GM23338 (cell line): ENCODE measurements around the gene CD53. TPM values are rescaled to one million over a fixed set of nuclear protein-coding genes. Genes with fewer than 3 reads are reported as not detected.

Experiments
- ATAC-seq: fragments of 200-7000 bp; cut with Tn5 transposase; 3 replicates; pipeline ENCODE4 v1.9.1; 2020
- DNase-seq: peaks from one replicate; pipeline ENCODE4 v3.0.0-alpha.2; 2015; ENCODE audit warnings: low spot score
- H2AFZ ChIP-seq: fragments of 200-600 bp; sonication (generic); 2 replicates; pipeline ENCODE4 v1.8.0; 2016; ENCODE audit warnings: antibody characterized with exemption, mild to moderate bottlenecking, moderate library complexity
- H3F3A ChIP-seq: fragments of 200-600 bp; sonication (generic); replicated peaks from 2 replicates; pipeline ENCODE4 v1.8.0; 2017; ENCODE audit warnings: antibody characterized with exemption, mixed run types, low read depth
- H3K27ac ChIP-seq: fragments of 200-600 bp; sonication (generic); 2 replicates; pipeline ENCODE4 v1.6.1; 2016; ENCODE audit warnings: low read depth
- H3K27me3 ChIP-seq: fragments of 200-600 bp; sonication (generic); 2 replicates; pipeline ENCODE4 v1.8.0; 2016; ENCODE audit warnings: mild to moderate bottlenecking, mixed run types, moderate library complexity; ENCODE audit not compliant: insufficient read depth
- H3K36me3 ChIP-seq: fragments of 200-600 bp; sonication (generic); 2 replicates; pipeline ENCODE4 v1.8.0; 2016; ENCODE audit warnings: mild to moderate bottlenecking; ENCODE audit not compliant: insufficient read depth
- H3K4me1 ChIP-seq: fragments of 200-600 bp; sonication (generic); 2 replicates; pipeline ENCODE4 v1.8.0; 2016; ENCODE audit warnings: mild to moderate bottlenecking, moderate library complexity; ENCODE audit not compliant: insufficient read depth
- H3K4me2 ChIP-seq: fragments of 200-600 bp; sonication (generic); 2 replicates; pipeline ENCODE4 v1.7.1; 2017; ENCODE audit warnings: mixed run types
- H3K4me3 ChIP-seq: fragments of 200-600 bp; sonication (generic); 2 replicates; pipeline ENCODE4 v1.6.1; 2016; ENCODE audit warnings: mixed run types
- H3K79me2 ChIP-seq: fragments of 200-600 bp; sonication (generic); replicated peaks from 2 replicates; pipeline ENCODE4 v1.8.0; 2017; ENCODE audit warnings: mild to moderate bottlenecking; ENCODE audit not compliant: insufficient read depth
- H3K9me2 ChIP-seq: fragments of 200-600 bp; sonication (generic); 2 replicates; pipeline ENCODE4 v1.8.0; 2017; ENCODE audit not compliant: insufficient read depth
- H4K20me1 ChIP-seq: fragments of 200-600 bp; sonication (generic); replicated peaks from 2 replicates; pipeline ENCODE4 v1.8.0; 2017; ENCODE audit warnings: mild to moderate bottlenecking; ENCODE audit not compliant: insufficient read depth
- H3K27ac Mint-ChIP-seq: 2 replicates; pipeline ENCODE4 v1.8.0; 2020; ENCODE audit warnings: inconsistent platforms, mild to moderate bottlenecking, moderate library complexity, mixed read lengths
- H3K27me3 Mint-ChIP-seq: 3 replicates; pipeline ENCODE4 v1.8.0; 2022; ENCODE audit warnings: low read depth, mild to moderate bottlenecking, moderate library complexity, mixed read lengths, inconsistent platforms; ENCODE audit not compliant: insufficient read depth, poor library complexity
- H3K36me3 Mint-ChIP-seq: 3 replicates; pipeline ENCODE4 v1.8.0; 2021; ENCODE audit warnings: low read depth, mild to moderate bottlenecking, inconsistent platforms, moderate library complexity, mixed read lengths
- H3K4me1 Mint-ChIP-seq: 3 replicates; pipeline ENCODE4 v1.8.0; 2020; ENCODE audit warnings: mild to moderate bottlenecking, inconsistent platforms, mixed read lengths
- H3K4me3 Mint-ChIP-seq: 3 replicates; pipeline ENCODE4 v1.8.0; 2021; ENCODE audit warnings: moderate library complexity, mild to moderate bottlenecking, inconsistent platforms, mixed read lengths
- H3K9me3 Mint-ChIP-seq: 3 replicates; pipeline ENCODE4 v1.8.0; 2020; ENCODE audit warnings: moderate library complexity, mild to moderate bottlenecking, inconsistent platforms, mixed read lengths
- CREB1 ChIP-seq: fragments of 250-450 bp; sonication (Bioruptor Pico); IDR thresholded peaks from 2 replicates; pipeline ENCODE4 v1.5.0; 2020; ENCODE audit warnings: low read depth, mild to moderate bottlenecking, moderate library complexity
- EZH2 ChIP-seq: fragments of 200-600 bp; sonication (generic); IDR thresholded peaks from one replicate; pipeline ENCODE4 v1.8.0; 2017; ENCODE audit warnings: antibody characterized with exemption, mild to moderate bottlenecking, low read depth; ENCODE audit not compliant: unreplicated experiment
- EZH2phosphoT487 ChIP-seq: fragments of 200-600 bp; sonication (generic); IDR thresholded peaks from one replicate; pipeline ENCODE4 v1.8.1; 2018; ENCODE audit warnings: antibody characterized with exemption; ENCODE audit not compliant: unreplicated experiment
- JUNB ChIP-seq: IDR thresholded peaks from one replicate; pipeline ENCODE4 v1.6.1; 2016; ENCODE audit warnings: antibody characterized with exemption; ENCODE audit not compliant: unreplicated experiment
- NANOG ChIP-seq: IDR thresholded peaks from 2 replicates; pipeline ENCODE4 v1.6.1; 2016; ENCODE audit warnings: antibody characterized with exemption, borderline replicate concordance
- POLR2AphosphoS5 ChIP-seq: IDR thresholded peaks from 2 replicates; pipeline ENCODE4 v1.6.1; 2016; ENCODE audit warnings: antibody characterized with exemption, low read depth
- STAT1 ChIP-seq: IDR thresholded peaks from one replicate; pipeline ENCODE4 v1.6.1; 2016; ENCODE audit warnings: antibody characterized with exemption; ENCODE audit not compliant: unreplicated experiment
- ZNF114 ChIP-seq: fragments of 250-450 bp; sonication (Bioruptor Pico); IDR thresholded peaks from 2 replicates; pipeline ENCODE4 v1.5.0; 2020; ENCODE audit warnings: mild to moderate bottlenecking, moderate library complexity
- ZNF331 ChIP-seq: fragments of 250-450 bp; sonication (Bioruptor Pico); IDR thresholded peaks from 2 replicates; pipeline ENCODE4 v1.5.0; 2020; ENCODE audit warnings: low read depth, mild to moderate bottlenecking, moderate library complexity
- polyA plus RNA-seq: library from polyadenylated mRNA; unstranded; fragments of >200 nt; fragmentation: Nextera tagmentation; extraction: Ambion mirVana; gene quantifications from 2 replicates; pipeline ENCODE4 v1.2.1, GENCODE V29; 2016
- total RNA-seq: library from RNA; depleted of rRNA; stranded (reverse); fragments of >200 nt; shearing (Covaris generic); gene quantifications from 2 replicates; pipeline ENCODE4 v1.2.3, GENCODE V29; 2014
- TF ChIP-seq, protein P1 (sequence below): IDR thresholded peaks from one replicate; pipeline ENCODE4 v1.6.1; 2018; ENCODE audit warnings: antibody characterized with exemption; ENCODE audit not compliant: unreplicated experiment
- TF ChIP-seq, protein P2 (sequence below): IDR thresholded peaks from 2 replicates; pipeline ENCODE4 v1.6.1; 2016; ENCODE audit warnings: antibody characterized with exemption
- TF ChIP-seq, protein P3 (sequence below), 2 experiments: fragments of 200-600 bp in 1 of 2; sonication (generic) in 1 of 2; conservative IDR thresholded peaks; 2 replicates each; pipeline versions ENCODE4 v1.5.1 to v1.6.1; 2016 to 2017; ENCODE audit warnings: antibody characterized with exemption in 2 of 2, low read depth in 2 of 2, mild to moderate bottlenecking in 2 of 2, moderate library complexity in 1 of 2
- TF ChIP-seq, protein P4 (sequence below): fragments of 250-450 bp; sonication (Bioruptor Pico); IDR thresholded peaks from 2 replicates; pipeline ENCODE4 v1.5.0; 2020; ENCODE audit warnings: mild to moderate bottlenecking, moderate library complexity

The CD53 gene
- total and polyA plus RNA-seq, 2 experiments from 2014 or later = 0.28 to 0.70 TPM

DNA sequence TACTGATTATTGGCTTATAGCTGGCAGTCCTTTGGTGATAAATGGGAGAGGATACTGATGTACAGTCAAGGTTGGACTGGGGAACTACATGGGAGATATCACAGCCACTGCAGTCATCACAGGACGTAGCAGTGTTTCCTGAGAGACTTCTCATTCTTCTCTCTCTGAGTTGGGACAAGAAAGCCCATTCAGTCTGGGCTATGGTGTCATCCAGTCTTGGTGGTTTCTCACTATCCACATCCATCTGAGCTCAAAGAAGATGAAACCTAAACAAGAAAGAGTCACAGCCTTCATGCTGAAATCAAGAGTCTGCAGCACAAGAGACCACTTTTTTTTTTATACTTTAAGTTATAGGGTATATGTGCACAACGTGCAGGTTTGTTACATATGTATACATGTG, 12.8 kb upstream of the CD53 start:
- ATAC-seq = no peak
- Mint-ChIP-seq H3K27ac (no peak overlapping the region), H3K27me3 (no peaks in the 10 kb centered on the region), H3K9me3 (no peaks in the 10 kb centered on the region), H3K36me3 (no peaks in the 10 kb centered on the region), H3K4me3 (no peak overlapping the region), H3K4me1 (no peaks in the 10 kb centered on the region)
- Histone ChIP-seq H3F3A (no peaks in the 10 kb centered on the region), H3K79me2 (no peaks in the 10 kb centered on the region), H3K36me3 (no peaks in the 10 kb centered on the region), H3K9me2 (peaks cover 6% of the 10 kb centered on the region; the same call in 1 of the 2 replicates), H3K4me2 (no peak overlapping the region), H3K4me3 (no peak overlapping the region), H2AFZ (no peak overlapping the region), H3K27ac (no peak overlapping the region), H3K27me3 (no peaks in the 10 kb centered on the region), H4K20me1 (no peaks in the 10 kb centered on the region), H3K4me1 (no peaks in the 10 kb centered on the region)
- no peak for DNase-seq
- TF ChIP-seq, protein P1, sequence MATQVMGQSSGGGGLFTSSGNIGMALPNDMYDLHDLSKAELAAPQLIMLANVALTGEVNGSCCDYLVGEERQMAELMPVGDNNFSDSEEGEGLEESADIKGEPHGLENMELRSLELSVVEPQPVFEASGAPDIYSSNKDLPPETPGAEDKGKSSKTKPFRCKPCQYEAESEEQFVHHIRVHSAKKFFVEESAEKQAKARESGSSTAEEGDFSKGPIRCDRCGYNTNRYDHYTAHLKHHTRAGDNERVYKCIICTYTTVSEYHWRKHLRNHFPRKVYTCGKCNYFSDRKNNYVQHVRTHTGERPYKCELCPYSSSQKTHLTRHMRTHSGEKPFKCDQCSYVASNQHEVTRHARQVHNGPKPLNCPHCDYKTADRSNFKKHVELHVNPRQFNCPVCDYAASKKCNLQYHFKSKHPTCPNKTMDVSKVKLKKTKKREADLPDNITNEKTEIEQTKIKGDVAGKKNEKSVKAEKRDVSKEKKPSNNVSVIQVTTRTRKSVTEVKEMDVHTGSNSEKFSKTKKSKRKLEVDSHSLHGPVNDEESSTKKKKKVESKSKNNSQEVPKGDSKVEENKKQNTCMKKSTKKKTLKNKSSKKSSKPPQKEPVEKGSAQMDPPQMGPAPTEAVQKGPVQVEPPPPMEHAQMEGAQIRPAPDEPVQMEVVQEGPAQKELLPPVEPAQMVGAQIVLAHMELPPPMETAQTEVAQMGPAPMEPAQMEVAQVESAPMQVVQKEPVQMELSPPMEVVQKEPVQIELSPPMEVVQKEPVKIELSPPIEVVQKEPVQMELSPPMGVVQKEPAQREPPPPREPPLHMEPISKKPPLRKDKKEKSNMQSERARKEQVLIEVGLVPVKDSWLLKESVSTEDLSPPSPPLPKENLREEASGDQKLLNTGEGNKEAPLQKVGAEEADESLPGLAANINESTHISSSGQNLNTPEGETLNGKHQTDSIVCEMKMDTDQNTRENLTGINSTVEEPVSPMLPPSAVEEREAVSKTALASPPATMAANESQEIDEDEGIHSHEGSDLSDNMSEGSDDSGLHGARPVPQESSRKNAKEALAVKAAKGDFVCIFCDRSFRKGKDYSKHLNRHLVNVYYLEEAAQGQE = no peak
- TF ChIP-seq EZH2phosphoT487 (no peak), POLR2AphosphoS5 (no peak), ZNF331 (no peak), CREB1 (CRISPR knock-in tag) (no peak), EZH2 (no peak), ZNF114 (no peak), JUNB (no peak), STAT1 (no peak), NANOG (no peak)
- TF ChIP-seq, protein P2, sequence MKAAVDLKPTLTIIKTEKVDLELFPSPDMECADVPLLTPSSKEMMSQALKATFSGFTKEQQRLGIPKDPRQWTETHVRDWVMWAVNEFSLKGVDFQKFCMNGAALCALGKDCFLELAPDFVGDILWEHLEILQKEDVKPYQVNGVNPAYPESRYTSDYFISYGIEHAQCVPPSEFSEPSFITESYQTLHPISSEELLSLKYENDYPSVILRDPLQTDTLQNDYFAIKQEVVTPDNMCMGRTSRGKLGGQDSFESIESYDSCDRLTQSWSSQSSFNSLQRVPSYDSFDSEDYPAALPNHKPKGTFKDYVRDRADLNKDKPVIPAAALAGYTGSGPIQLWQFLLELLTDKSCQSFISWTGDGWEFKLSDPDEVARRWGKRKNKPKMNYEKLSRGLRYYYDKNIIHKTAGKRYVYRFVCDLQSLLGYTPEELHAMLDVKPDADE = no peak
- TF ChIP-seq, protein P3, sequence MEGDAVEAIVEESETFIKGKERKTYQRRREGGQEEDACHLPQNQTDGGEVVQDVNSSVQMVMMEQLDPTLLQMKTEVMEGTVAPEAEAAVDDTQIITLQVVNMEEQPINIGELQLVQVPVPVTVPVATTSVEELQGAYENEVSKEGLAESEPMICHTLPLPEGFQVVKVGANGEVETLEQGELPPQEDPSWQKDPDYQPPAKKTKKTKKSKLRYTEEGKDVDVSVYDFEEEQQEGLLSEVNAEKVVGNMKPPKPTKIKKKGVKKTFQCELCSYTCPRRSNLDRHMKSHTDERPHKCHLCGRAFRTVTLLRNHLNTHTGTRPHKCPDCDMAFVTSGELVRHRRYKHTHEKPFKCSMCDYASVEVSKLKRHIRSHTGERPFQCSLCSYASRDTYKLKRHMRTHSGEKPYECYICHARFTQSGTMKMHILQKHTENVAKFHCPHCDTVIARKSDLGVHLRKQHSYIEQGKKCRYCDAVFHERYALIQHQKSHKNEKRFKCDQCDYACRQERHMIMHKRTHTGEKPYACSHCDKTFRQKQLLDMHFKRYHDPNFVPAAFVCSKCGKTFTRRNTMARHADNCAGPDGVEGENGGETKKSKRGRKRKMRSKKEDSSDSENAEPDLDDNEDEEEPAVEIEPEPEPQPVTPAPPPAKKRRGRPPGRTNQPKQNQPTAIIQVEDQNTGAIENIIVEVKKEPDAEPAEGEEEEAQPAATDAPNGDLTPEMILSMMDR (conservative IDR thresholded peaks at IDR 0.05; ENCODE audit: low read depth in 2 of 2) = no peak
- TF ChIP-seq, protein P4, sequence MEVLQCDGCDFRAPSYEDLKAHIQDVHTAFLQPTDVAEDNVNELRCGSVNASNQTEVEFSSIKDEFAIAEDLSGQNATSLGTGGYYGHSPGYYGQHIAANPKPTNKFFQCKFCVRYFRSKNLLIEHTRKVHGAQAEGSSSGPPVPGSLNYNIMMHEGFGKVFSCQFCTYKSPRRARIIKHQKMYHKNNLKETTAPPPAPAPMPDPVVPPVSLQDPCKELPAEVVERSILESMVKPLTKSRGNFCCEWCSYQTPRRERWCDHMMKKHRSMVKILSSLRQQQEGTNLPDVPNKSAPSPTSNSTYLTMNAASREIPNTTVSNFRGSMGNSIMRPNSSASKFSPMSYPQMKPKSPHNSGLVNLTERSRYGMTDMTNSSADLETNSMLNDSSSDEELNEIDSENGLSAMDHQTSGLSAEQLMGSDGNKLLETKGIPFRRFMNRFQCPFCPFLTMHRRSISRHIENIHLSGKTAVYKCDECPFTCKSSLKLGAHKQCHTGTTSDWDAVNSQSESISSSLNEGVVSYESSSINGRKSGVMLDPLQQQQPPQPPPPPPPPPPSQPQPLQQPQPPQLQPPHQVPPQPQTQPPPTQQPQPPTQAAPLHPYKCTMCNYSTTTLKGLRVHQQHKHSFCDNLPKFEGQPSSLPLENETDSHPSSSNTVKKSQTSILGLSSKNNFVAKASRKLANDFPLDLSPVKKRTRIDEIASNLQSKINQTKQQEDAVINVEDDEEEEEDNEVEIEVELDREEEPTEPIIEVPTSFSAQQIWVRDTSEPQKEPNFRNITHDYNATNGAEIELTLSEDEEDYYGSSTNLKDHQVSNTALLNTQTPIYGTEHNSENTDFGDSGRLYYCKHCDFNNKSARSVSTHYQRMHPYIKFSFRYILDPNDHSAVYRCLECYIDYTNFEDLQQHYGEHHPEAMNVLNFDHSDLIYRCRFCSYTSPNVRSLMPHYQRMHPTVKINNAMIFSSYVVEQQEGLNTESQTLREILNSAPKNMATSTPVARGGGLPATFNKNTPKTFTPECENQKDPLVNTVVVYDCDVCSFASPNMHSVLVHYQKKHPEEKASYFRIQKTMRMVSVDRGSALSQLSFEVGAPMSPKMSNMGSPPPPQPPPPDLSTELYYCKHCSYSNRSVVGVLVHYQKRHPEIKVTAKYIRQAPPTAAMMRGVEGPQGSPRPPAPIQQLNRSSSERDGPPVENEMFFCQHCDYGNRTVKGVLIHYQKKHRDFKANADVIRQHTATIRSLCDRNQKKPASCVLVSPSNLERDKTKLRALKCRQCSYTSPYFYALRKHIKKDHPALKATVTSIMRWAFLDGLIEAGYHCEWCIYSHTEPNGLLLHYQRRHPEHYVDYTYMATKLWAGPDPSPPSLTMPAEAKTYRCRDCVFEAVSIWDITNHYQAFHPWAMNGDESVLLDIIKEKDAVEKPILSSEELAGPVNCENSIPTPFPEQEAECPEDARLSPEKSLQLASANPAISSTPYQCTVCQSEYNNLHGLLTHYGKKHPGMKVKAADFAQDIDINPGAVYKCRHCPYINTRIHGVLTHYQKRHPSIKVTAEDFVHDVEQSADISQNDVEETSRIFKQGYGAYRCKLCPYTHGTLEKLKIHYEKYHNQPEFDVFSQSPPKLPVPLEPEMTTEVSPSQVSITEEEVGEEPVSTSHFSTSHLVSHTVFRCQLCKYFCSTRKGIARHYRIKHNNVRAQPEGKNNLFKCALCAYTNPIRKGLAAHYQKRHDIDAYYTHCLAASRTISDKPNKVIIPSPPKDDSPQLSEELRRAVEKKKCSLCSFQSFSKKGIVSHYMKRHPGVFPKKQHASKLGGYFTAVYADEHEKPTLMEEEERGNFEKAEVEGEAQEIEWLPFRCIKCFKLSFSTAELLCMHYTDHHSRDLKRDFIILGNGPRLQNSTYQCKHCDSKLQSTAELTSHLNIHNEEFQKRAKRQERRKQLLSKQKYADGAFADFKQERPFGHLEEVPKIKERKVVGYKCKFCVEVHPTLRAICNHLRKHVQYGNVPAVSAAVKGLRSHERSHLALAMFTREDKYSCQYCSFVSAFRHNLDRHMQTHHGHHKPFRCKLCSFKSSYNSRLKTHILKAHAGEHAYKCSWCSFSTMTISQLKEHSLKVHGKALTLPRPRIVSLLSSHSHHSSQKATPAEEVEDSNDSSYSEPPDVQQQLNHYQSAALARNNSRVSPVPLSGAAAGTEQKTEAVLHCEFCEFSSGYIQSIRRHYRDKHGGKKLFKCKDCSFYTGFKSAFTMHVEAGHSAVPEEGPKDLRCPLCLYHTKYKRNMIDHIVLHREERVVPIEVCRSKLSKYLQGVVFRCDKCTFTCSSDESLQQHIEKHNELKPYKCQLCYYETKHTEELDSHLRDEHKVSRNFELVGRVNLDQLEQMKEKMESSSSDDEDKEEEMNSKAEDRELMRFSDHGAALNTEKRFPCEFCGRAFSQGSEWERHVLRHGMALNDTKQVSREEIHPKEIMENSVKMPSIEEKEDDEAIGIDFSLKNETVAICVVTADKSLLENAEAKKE (CRISPR knock-in tag) = no peak
